Body of pancreas (tissue), 4 donors: ENCODE results near the gene ELANE.

Experiments
- POLR2A ChIP-seq, 3 donors: fragments of 450-650 bp; IDR thresholded peaks; one replicate each; pipeline ENCODE4 v1.6.1; 2016; ENCODE audit warnings: antibody characterized with exemption in 3 of 3, mild to moderate bottlenecking in 2 of 3
- TF ChIP-seq, protein P1 (sequence below), 7 experiments: fragments of 450-650 bp in 4 of 7; fragments of 200-600 bp in 3 of 7; sonication (generic) in 3 of 7; IDR thresholded peaks; one replicate each; pipeline ENCODE4 v1.5.1; 2016 to 2019; ENCODE audit warnings: antibody characterized with exemption in 7 of 7

DNA sequence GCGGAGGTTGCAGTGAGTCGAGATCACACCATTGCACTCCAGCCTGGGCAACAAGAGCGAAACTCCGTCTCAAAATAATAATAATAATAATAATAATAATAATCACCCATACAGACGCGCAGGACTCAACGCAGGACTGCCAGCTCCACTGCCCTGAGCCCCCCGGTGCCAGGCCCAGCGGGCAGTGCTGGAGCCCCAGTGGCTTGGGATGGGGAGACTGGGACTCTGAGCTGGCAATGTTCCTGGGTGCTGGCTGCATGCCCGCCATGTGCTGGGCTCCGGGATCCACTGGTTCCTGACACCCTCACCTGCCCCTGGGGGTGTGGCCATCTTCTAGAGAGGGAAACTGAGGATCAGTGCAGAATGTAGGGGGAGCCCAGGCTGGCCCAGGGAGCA, 24.8 kb upstream of the ELANE start:
- TF ChIP-seq, protein P1, sequence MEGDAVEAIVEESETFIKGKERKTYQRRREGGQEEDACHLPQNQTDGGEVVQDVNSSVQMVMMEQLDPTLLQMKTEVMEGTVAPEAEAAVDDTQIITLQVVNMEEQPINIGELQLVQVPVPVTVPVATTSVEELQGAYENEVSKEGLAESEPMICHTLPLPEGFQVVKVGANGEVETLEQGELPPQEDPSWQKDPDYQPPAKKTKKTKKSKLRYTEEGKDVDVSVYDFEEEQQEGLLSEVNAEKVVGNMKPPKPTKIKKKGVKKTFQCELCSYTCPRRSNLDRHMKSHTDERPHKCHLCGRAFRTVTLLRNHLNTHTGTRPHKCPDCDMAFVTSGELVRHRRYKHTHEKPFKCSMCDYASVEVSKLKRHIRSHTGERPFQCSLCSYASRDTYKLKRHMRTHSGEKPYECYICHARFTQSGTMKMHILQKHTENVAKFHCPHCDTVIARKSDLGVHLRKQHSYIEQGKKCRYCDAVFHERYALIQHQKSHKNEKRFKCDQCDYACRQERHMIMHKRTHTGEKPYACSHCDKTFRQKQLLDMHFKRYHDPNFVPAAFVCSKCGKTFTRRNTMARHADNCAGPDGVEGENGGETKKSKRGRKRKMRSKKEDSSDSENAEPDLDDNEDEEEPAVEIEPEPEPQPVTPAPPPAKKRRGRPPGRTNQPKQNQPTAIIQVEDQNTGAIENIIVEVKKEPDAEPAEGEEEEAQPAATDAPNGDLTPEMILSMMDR (IDR thresholded peaks at IDR 0.05): no peak
- TF ChIP-seq POLR2A (IDR thresholded peaks at IDR 0.05): no peak
